ENCODE results near the gene SBF1.

SBF1 gene

DNA sequence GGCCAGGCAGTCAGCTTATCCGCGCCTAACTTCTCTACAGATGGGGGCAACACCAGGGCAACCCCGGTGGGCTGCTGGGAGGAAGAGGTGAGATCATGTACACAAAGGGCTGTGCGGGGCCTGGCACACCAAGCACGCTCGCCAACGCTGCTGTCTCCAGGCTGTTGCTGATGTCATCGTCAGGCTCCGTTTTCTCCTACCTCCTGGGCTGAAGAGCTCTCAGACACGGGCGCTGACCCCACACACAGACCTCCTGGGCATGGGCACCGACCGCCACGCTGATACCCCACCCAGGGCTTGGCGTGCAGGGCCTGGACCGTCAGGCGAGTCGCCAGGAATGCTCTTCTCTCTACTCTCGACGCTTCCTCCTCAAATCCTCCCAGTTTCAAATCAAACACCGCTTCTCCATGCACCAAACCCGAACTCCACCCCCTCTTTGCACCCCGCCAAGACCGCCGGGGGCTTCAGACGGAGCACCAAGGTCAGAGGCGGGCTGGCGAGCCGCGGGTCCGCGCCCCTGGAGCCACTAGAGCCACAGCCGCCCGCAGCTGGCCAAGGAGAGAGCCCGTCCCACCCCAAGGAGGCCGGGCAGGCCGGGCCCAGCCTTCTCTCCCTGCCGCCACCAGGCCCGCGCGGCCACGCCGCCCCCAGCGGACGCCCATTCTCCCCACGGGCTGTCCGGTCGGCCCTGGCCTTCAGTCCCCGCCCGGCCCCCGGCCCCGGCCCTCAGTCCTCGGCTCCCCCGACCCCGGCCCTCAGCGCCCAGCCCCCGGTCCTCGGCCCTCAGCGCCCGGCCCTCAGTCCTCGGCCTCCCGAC is 772 bp downstream of the SBF1 start:
- Histone ChIP-seq H4K20me1 (ENCODE audit: insufficient read depth) (no peaks in the 10 kb centered on the region), H3K27ac (peak overlapping the region; percentile 33; the same call in 1 of the 2 replicates), H3K4me2 (peak overlapping the region; percentile 96), H2AFZ (ENCODE audit: low read depth) (no peak overlapping the region), H3K79me2 (ENCODE audit: insufficient read depth, low read depth) (peaks cover 41% of the 10 kb centered on the region), H3K4me1 (ENCODE audit: low read depth, poor library complexity, severe bottlenecking) (peaks cover 40% of the 10 kb centered on the region), H3K9ac (peak overlapping the region; percentile 53; the same call in 1 of the 2 replicates), H3K27me3 (ENCODE audit: insufficient read depth, low read depth) (no peaks in the 10 kb centered on the region), H3K36me3 (ENCODE audit: insufficient read depth) (no peaks in the 10 kb centered on the region), H3K4me3 (IDR thresholded peaks at IDR 0.05; ENCODE audit: insufficient read depth, low read depth, low read length) (no peak overlapping the region)
- TF ChIP-seq, protein P1, sequence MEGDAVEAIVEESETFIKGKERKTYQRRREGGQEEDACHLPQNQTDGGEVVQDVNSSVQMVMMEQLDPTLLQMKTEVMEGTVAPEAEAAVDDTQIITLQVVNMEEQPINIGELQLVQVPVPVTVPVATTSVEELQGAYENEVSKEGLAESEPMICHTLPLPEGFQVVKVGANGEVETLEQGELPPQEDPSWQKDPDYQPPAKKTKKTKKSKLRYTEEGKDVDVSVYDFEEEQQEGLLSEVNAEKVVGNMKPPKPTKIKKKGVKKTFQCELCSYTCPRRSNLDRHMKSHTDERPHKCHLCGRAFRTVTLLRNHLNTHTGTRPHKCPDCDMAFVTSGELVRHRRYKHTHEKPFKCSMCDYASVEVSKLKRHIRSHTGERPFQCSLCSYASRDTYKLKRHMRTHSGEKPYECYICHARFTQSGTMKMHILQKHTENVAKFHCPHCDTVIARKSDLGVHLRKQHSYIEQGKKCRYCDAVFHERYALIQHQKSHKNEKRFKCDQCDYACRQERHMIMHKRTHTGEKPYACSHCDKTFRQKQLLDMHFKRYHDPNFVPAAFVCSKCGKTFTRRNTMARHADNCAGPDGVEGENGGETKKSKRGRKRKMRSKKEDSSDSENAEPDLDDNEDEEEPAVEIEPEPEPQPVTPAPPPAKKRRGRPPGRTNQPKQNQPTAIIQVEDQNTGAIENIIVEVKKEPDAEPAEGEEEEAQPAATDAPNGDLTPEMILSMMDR (conservative IDR thresholded peaks at IDR 0.05; ENCODE audit: low read depth, low read length) = no peak

DNA sequence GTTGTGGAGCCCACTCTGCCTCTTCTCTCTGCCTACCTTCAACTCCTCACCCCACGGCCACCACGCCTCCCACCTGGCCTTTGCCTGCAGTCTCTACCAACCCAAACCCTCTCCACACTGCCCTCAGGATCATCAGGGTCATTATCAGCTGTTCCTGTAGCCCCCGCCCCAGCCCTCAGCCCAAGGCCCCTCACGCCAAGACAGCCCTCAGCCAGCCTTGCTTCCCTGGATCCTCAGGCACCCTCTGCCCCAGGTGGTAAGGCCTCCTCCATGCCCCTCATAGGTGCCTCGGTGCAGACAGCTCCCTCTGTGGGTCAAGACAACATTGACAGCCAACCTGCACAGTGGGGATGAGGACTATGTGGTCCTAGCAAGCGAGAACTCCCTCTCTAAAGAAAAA is 1.7 kb downstream of the SBF1 start:
- Histone ChIP-seq H3K27ac (no peak overlapping the region; the same call in 1 of the 2 replicates), H3K27me3 (ENCODE audit: insufficient read depth, low read depth) (no peaks in the 10 kb centered on the region), H3K4me3 (IDR thresholded peaks at IDR 0.05; ENCODE audit: insufficient read depth, low read depth, low read length) (no peak overlapping the region), H3K4me2 (peak overlapping the region; percentile 96), H3K79me2 (ENCODE audit: insufficient read depth, low read depth) (peaks cover 48% of the 10 kb centered on the region), H3K36me3 (ENCODE audit: insufficient read depth) (no peaks in the 10 kb centered on the region), H2AFZ (ENCODE audit: low read depth) (no peak overlapping the region), H3K4me1 (ENCODE audit: low read depth, poor library complexity, severe bottlenecking) (peaks cover 49% of the 10 kb centered on the region), H3K9ac (peak overlapping the region; percentile 53; the same call in 1 of the 2 replicates), H4K20me1 (ENCODE audit: insufficient read depth) (no peaks in the 10 kb centered on the region)
- TF ChIP-seq, protein P1 (conservative IDR thresholded peaks at IDR 0.05; ENCODE audit: low read depth, low read length) = peak; percentile 59; the same call in 1 of the 2 replicates

DNA sequence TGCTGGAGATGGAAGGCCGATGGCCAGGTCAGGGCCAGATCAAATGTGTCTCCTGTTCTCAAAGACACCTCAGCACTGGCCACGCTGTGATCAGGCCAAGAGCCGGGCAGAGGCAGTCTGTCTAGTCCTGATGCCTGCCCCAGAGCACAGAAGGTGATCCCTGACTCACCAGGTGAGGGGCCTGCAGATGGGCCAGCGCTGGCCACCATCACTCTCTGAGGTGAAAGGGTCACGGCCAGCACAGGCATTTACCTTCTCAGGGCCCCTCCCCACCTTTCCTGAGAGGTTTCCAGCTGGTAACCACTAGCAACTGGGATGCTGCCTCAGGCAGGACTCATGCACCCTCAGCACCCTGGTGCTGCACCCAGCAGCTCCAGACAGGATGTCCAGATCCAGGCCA is 2.9 kb downstream of the SBF1 start:
- H3K4me1 ChIP-seq (ENCODE audit: low read depth, poor library complexity, severe bottlenecking) = peaks cover 53% of the 10 kb centered on the region
- no peaks in the 10 kb centered on the region for H3K27me3 ChIP-seq (ENCODE audit: insufficient read depth, low read depth)
- no peaks in the 10 kb centered on the region for H4K20me1 ChIP-seq (ENCODE audit: insufficient read depth)
- no peak overlapping the region for H2AFZ ChIP-seq (ENCODE audit: low read depth)
- peak overlapping the region; percentile 95 for H3K27ac ChIP-seq
- H3K36me3 ChIP-seq (ENCODE audit: insufficient read depth) = no peaks in the 10 kb centered on the region
- TF ChIP-seq, protein P1 (conservative IDR thresholded peaks at IDR 0.05; ENCODE audit: low read depth, low read length) = no peak
- H3K79me2 ChIP-seq (ENCODE audit: insufficient read depth, low read depth) = peaks cover 48% of the 10 kb centered on the region
- peak overlapping the region; percentile 96 for H3K4me2 ChIP-seq
- no peak overlapping the region for H3K4me3 ChIP-seq (IDR thresholded peaks at IDR 0.05; ENCODE audit: insufficient read depth, low read depth, low read length)
- H3K9ac ChIP-seq = peak overlapping the region; percentile 60; the same call in 1 of the 2 replicates

DNA sequence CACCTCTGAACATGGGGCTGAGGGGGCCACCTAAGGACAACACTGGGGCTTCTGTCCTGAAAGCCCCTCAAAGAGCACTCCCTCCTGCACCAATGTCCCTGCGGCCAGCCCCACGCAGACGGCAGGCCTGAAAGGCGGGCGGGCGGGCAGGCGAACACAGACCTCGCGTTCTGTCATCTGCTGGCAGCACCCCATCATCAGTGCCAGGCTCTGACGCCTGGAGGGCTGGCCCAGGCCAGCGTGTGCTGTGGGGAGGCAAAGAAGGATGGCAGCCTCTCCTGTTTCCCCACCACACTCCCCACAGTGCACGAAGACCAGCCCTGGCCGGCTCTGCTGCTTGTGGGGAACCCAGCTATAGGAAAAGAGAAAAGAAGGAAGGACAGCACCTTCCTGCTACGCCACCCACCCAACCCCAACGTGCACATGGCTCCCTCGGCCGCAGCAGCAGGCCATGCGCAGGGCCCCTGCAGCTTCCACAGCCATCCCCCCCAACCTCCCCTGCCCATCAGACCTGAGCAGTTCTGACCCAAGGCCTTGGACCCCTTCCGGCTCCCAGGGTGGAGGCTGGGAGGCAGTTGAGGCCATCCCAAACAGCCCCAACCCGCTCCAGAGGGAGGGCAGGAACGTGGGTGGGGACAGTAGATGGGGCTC is 3.5 kb downstream of the SBF1 start:
- Histone ChIP-seq H4K20me1 (ENCODE audit: insufficient read depth) (no peaks in the 10 kb centered on the region), H3K4me3 (IDR thresholded peaks at IDR 0.05; ENCODE audit: insufficient read depth, low read depth, low read length) (no peak overlapping the region), H3K4me1 (ENCODE audit: low read depth, poor library complexity, severe bottlenecking) (peaks cover 53% of the 10 kb centered on the region), H2AFZ (ENCODE audit: low read depth) (no peak overlapping the region), H3K27ac (peak overlapping the region; percentile 95), H3K27me3 (ENCODE audit: insufficient read depth, low read depth) (no peaks in the 10 kb centered on the region), H3K36me3 (ENCODE audit: insufficient read depth) (no peaks in the 10 kb centered on the region), H3K9ac (peak overlapping the region; percentile 60; the same call in 1 of the 2 replicates), H3K79me2 (ENCODE audit: insufficient read depth, low read depth) (peaks cover 48% of the 10 kb centered on the region), H3K4me2 (peak overlapping the region; percentile 96)
- TF ChIP-seq, protein P1 (conservative IDR thresholded peaks at IDR 0.05; ENCODE audit: low read depth, low read length) = no peak

Measured in KMS-11 (cell line).